GM19324 (cell line): ENCODE measurements around the gene SLC44A1.

Experiments used
- ATAC-seq: cut with Tn5 transposase; IDR thresholded peaks from one replicate; pipeline ENCODE4 v1.9.1; 2021; ENCODE audit warnings: mild to moderate bottlenecking, moderate library complexity; ENCODE audit not compliant: unreplicated experiment, low FRiP score

Gene SLC44A1

GRCh38 chr9:105449081-105449480 is 204.6 kb downstream of the SLC44A1 start:
- no peak for ATAC-seq

DNA sequence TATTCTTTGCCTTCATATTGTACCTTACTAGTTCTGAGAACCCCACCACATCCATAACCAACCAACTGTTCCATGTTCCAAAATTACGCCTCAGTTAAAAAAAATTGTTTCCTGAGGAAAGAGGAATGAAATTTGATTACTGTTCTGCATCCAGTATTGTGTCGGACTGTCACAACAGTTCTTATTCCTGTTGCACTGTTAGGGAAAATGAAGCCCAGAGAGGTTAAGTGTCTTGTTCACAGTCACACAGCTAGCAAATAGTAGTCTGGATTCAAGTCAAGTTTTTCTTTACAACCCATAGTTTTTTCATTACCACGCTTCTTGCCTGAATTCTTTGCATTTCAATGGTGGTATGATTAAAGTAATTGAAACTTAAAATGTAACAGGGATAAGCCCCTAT is 207.7 kb downstream of the SLC44A1 start:
- ATAC-seq: no peak

DNA sequence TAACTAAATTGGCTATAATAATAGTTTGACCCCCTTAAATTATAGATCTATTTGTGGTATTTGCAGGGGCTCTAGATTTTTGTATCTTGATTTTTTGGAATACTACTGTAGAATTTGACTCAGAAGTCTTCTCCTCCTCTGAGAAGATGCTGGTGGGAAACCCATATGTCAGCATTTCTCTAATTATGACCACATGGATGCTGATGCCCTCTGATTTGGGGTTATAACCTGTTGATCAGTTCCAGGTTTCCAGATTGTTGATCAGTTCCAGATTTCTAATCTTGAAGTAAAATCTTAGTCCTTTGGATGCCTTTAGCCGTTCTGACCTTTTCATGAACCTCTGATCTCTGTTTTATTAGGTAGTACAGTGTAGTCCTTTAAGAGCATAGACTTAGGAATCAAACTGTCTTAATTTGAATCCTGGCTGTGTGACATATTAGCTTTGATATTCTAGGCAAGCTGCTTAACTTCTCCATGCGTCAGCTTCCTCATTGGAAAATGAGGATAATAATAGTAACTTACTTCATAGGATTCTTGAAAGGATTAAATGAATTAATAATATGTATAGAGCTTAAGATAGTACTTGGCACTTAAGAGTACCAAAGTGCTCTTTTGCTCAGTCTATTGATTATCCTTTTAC is 211.5 kb downstream of the SLC44A1 start:
- ATAC-seq: no peak

GRCh38 chr9:105457560-105458294 is 213.3 kb downstream of the SLC44A1 start:
- no peak for ATAC-seq

DNA sequence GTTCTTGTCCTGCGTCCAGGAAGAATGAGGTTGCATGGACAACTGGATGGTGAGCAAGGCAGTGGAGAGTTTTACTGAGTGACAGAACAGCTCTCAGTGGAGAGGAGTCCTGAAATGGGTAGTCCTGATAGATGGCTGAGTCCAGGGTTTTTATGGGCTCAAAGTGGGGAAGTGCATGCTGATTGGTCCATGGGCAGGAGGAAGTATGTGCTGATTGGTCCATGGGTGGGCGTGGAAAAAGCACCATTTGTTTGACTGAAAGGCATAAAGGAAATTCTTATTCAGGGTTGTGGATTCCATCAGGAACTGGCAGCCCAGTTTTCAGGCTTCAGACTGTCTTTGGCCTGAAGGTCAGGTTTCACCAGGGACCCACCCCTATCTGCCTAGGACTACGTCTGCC is 214.0 kb downstream of the SLC44A1 start:
- ATAC-seq: no peak

- no peak for ATAC-seq
Observed at GRCh38 chr9:105459336-105459735, 214.9 kb downstream of the SLC44A1 start.

- ATAC-seq: no peak
Observed at GRCh38 chr9:105466898-105467455, 222.5 kb downstream of the SLC44A1 start.

- no peak for ATAC-seq
Observed at GRCh38 chr9:105468875-105469274, 224.4 kb downstream of the SLC44A1 start.

DNA sequence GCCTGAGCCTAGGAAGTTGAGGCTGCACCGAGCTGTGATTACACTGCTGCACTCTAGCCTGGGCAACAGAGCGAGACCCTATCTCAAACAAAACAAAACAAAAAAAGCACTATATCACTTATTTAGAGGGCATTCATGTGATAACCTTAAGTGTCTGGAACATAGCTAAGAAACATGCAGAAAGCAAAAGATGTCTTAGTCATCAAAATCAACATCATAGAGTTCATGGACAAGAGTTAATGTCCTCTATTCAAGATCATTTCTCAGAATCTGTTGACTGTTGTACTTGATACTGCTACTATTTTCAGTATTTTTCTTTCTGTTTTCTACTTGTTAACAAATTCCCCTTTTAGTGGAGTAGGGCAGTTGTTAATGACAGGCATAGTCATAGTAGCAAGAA is 228.8 kb downstream of the SLC44A1 start:
- ATAC-seq: no peak

DNA sequence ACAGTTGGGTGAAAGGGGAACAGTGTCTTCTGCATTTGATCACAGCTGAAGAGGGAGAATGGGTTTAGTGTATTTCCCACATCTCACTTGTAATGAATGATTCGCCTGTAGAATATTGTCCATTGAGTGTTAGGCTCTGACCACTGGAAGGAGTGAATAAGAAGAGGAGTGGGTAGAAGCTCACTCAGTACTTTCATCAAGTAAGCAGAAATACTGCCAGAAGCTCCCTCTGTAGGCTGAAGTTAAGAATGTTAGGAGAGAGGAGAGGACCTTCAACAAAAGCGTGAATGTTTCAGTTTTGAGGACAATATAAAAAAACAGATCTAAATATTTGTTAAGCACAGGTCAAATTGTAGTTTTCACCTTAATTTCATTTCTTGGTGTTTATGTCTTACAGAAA is 230.9 kb downstream of the SLC44A1 start:
- ATAC-seq: no peak

GRCh38 chr9:105479846-105480245 is 235.4 kb downstream of the SLC44A1 start:
- ATAC-seq: no peak

DNA sequence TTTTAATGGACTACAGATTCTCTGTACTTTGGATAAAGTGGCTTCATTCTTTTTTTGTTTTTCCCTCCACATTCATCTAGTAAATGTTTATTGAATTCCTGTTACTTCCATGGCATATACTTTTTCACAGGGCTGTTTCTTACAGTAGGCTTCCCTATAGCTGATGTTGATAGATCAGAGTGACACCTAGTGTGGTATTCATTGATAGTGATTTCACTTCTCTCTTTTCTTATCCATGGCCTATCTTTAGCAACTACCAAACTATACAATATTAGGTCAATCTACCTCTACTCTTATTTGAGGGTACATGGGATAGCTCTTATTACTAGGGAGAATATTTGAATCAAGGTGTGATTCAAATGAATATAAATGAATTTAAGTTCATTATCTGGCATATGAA is 239.2 kb downstream of the SLC44A1 start:
- peak; percentile 61 for ATAC-seq

DNA sequence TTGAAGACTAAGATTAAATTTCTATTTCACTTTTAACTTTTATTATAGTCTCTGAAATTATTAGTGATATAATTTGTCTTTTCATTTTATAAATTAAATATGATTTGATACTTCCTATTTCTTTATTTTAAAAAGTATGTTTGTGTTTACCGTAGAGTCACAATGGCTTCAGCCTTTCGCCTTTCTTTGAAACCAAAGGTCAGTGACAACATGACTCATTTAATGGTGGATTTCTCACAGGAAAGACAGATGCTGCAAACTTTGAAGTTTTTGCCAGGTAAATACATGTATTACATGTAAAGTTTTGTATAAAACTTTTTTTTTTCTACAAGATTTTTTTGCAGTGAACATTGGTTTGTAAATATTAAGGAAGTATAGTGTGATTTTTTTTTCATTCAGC is 239.8 kb downstream of the SLC44A1 start:
- no peak for ATAC-seq

GRCh38 chr9:105485131-105485530 is 240.7 kb downstream of the SLC44A1 start:
- ATAC-seq: no peak
